ENCODE data around the gene AP1S1. TPM values are rescaled to one million over a fixed set of nuclear protein-coding genes. Genes with fewer than 3 reads are reported as not detected.

The AP1S1 gene
- total and polyA plus RNA-seq, 9 of the 15 experiments (the other 6 are each of a cell fraction or from before 2014, with no cell fraction given): 4.4 to 149 (median 89.4) TPM

DNA sequence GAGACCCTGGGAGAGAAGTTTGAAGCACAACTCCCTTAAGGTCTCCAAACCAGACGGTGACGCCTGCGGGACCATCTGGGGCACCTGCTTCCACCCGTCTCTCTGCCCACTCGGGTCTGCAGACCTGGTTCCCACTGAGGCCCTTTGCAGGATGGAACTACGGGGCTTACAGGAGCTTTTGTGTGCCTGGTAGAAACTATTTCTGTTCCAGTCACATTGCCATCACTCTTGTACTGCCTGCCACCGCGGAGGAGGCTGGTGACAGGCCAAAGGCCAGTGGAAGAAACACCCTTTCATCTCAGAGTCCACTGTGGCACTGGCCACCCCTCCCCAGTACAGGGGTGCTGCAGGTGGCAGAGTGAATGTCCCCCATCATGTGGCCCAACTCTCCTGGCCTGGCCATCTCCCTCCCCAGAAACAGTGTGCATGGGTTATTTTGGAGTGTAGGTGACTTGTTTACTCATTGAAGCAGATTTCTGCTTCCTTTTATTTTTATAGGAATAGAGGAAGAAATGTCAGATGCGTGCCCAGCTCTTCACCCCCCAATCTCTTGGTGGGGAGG lies 16.5 kb upstream of the AP1S1 start:
- DNase-seq (ENCODE audit: extremely low read depth in 1 of 4, low spot score in 3 of 4) (peak in 1 of 4 experiments; percentile 10), ATAC-seq (no peak), FAIRE-seq (no peak)
- BruUV-seq (replicated peaks): no TSS peak
- intact Hi-C loops (cut with micrococcal nuclease): loop anchor here (1.0 to 2.0 kb wide), 3 partner anchors 37 to 241 kb away; no protein-coding TSS in a partner anchor
- peak overlapping the region; percentile 33; the same call in 1 of the 2 replicates for H3K4me3 ChIP-seq
- no peaks in the 10 kb centered on the region for H3K36me3 ChIP-seq (ENCODE audit: control insufficient read depth, insufficient read depth, low read length)
- CTCF ChIA-PET (ENCODE audit: low intra/inter-chr PET ratio): interaction anchor here (0.6 to 1.2 kb wide), 3 partner anchors 43 to 60 kb away, joined by 3 to 6 read pairs (median 4); no protein-coding TSS in a partner anchor
- WGBS (ENCODE audit: insufficient coverage, low coverage, missing lambda C conversion rate): 54% methylated on average over 9 of the region's 9 CpGs
- no peaks in the 10 kb centered on the region for H3K9me1 ChIP-seq (ENCODE audit: control insufficient read depth, insufficient read depth, low read length)
- peak overlapping the region; percentile 98 for H2AFZ ChIP-seq (ENCODE audit: low read depth, low read length)
- no peaks in the 10 kb centered on the region for H3K79me2 ChIP-seq (ENCODE audit: control insufficient read depth, insufficient read depth, low read length)
- peak overlapping the region; percentile 98 for H3K27ac ChIP-seq (ENCODE audit: extremely low read depth, low read depth, low read length)
- in situ Hi-C loops (cut with MboI): no loop called here
- no peaks in the 10 kb centered on the region for H3K27me3 ChIP-seq (ENCODE audit: control insufficient read depth in 2 of 2, insufficient read depth in 2 of 2, low read length in 2 of 2)
- peak overlapping the region; percentile 45 to 79 for H3K9ac ChIP-seq (ENCODE audit: insufficient read depth in 1 of 2, low read depth in 2 of 2, low read length in 2 of 2)
- no peaks in the 10 kb centered on the region for H4K20me1 ChIP-seq (replicated peaks; ENCODE audit: control insufficient read depth, insufficient read depth, low read length)
- H3K4me1 ChIP-seq (replicated peaks in 1 of 2; ENCODE audit: control insufficient read depth in 2 of 2, insufficient read depth in 2 of 2, low read length in 2 of 2): peaks cover 20 to 45% of the 10 kb centered on the region in 2 experiments
- peak overlapping the region; percentile 84 for H3K4me2 ChIP-seq (ENCODE audit: insufficient read depth, low read length)
- H3K9me3 ChIP-seq (replicated peaks; ENCODE audit: control insufficient read depth, insufficient read depth, low read depth, low read length): no peaks in the 10 kb centered on the region
- POLR2A ChIA-PET: interaction anchor here (1.1 to 1.9 kb wide), 3 partner anchors 9 to 80 kb away, joined by 3 to 10 read pairs (median 3); partner anchors contain the start of genes PLOD3 and SERPINE1
- TF ChIP-seq, protein P1, sequence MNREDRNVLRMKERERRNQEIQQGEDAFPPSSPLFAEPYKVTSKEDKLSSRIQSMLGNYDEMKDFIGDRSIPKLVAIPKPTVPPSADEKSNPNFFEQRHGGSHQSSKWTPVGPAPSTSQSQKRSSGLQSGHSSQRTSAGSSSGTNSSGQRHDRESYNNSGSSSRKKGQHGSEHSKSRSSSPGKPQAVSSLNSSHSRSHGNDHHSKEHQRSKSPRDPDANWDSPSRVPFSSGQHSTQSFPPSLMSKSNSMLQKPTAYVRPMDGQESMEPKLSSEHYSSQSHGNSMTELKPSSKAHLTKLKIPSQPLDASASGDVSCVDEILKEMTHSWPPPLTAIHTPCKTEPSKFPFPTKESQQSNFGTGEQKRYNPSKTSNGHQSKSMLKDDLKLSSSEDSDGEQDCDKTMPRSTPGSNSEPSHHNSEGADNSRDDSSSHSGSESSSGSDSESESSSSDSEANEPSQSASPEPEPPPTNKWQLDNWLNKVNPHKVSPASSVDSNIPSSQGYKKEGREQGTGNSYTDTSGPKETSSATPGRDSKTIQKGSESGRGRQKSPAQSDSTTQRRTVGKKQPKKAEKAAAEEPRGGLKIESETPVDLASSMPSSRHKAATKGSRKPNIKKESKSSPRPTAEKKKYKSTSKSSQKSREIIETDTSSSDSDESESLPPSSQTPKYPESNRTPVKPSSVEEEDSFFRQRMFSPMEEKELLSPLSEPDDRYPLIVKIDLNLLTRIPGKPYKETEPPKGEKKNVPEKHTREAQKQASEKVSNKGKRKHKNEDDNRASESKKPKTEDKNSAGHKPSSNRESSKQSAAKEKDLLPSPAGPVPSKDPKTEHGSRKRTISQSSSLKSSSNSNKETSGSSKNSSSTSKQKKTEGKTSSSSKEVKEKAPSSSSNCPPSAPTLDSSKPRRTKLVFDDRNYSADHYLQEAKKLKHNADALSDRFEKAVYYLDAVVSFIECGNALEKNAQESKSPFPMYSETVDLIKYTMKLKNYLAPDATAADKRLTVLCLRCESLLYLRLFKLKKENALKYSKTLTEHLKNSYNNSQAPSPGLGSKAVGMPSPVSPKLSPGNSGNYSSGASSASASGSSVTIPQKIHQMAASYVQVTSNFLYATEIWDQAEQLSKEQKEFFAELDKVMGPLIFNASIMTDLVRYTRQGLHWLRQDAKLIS (CRISPR knock-in tag; IDR thresholded peaks at IDR 0.05): peak; percentile 14; the same call in 1 of the 2 replicates
- TF ChIP-seq KDM4B (IDR thresholded peaks at IDR 0.05; ENCODE audit: borderline replicate concordance in 2 of 2, low read depth in 1 of 2) (no peak), PYGO2 (tag; IDR thresholded peaks at IDR 0.05) (0 out of 2 replicates have a peak, but pooled peaks have one; percentile 14), ZNF431 (CRISPR knock-in tag; IDR thresholded peaks at IDR 0.05) (no peak), ZNF717 (CRISPR knock-in tag; IDR thresholded peaks at IDR 0.05) (no peak), YY1 (IDR thresholded peaks at IDR 0.05; ENCODE audit: borderline replicate concordance in 1 of 3, control insufficient read depth in 1 of 3, extremely low read depth in 1 of 3, insufficient read depth in 3 of 3, insufficient read length in 1 of 3, insufficient replicate concordance in 2 of 3, low read depth in 1 of 3, low read length in 2 of 3) (peak in 1 of 3 experiments; percentile 10), CBX3 (IDR thresholded peaks at IDR 0.05; ENCODE audit: borderline replicate concordance in 1 of 2, low read length in 2 of 2) (0 out of 3 replicates have a peak, but pooled peaks of 1 of the 2 experiments have one; percentile 1)
- TF ChIP-seq, protein P2, sequence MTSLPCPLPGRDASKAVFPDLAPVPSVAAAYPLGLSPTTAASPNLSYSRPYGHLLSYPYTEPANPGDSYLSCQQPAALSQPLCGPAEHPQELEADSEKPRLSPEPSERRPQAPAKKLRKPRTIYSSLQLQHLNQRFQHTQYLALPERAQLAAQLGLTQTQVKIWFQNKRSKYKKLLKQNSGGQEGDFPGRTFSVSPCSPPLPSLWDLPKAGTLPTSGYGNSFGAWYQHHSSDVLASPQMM (CRISPR knock-in tag; IDR thresholded peaks at IDR 0.05): no peak
- TF ChIP-seq, protein P3, sequence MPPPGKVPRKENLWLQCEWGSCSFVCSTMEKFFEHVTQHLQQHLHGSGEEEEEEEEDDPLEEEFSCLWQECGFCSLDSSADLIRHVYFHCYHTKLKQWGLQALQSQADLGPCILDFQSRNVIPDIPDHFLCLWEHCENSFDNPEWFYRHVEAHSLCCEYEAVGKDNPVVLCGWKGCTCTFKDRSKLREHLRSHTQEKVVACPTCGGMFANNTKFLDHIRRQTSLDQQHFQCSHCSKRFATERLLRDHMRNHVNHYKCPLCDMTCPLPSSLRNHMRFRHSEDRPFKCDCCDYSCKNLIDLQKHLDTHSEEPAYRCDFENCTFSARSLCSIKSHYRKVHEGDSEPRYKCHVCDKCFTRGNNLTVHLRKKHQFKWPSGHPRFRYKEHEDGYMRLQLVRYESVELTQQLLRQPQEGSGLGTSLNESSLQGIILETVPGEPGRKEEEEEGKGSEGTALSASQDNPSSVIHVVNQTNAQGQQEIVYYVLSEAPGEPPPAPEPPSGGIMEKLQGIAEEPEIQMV (tag; conservative IDR thresholded peaks at IDR 0.05; ENCODE audit: low read depth): 0 out of 2 replicates have a peak, but pooled peaks have one; percentile 28
- TF ChIP-seq, protein P4, sequence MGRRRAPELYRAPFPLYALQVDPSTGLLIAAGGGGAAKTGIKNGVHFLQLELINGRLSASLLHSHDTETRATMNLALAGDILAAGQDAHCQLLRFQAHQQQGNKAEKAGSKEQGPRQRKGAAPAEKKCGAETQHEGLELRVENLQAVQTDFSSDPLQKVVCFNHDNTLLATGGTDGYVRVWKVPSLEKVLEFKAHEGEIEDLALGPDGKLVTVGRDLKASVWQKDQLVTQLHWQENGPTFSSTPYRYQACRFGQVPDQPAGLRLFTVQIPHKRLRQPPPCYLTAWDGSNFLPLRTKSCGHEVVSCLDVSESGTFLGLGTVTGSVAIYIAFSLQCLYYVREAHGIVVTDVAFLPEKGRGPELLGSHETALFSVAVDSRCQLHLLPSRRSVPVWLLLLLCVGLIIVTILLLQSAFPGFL (CRISPR knock-in tag; IDR thresholded peaks at IDR 0.05): 0 out of 2 replicates have a peak, but pooled peaks have one; percentile 34
